Thyroid gland (tissue), 4 donors: Measurements from ENCODE around the gene UBE2O. TPM values are rescaled to one million over a fixed set of nuclear protein-coding genes. Genes with fewer than 3 reads are reported as not detected.

Source experiments
- DNase-seq, 2 donors: peaks; one replicate each; pipeline ENCODE4 v3.0.0-alpha.2; 2019
- H3K27ac ChIP-seq, 3 donors: fragments of 200-600 bp; sonication (generic); 1 replicate in 2 of 3; 2 replicates in 1 of 3; pipeline ENCODE4 v1.5.1; 2016 to 2019; ENCODE audit warnings: mild to moderate bottlenecking in 1 of 3, moderate library complexity in 1 of 3
- H3K27me3 ChIP-seq: fragments of 200-600 bp; sonication (generic); one replicate; pipeline ENCODE4 v1.5.1; 2019
- H3K36me3 ChIP-seq, 2 donors: fragments of 200-600 bp; sonication (generic); one replicate each; pipeline ENCODE4 v1.5.1; 2016 to 2019
- H3K4me1 ChIP-seq, 2 donors: fragments of 200-600 bp; sonication (generic); one replicate each; pipeline ENCODE4 v1.5.1; 2017 to 2019
- H3K4me3 ChIP-seq, 3 donors: fragments of 200-600 bp; sonication (generic); replicated peaks in 1 of 3; 1 replicate in 2 of 3; 2 replicates in 1 of 3; pipeline ENCODE4 v1.5.1; 2016; ENCODE audit warnings: mild to moderate bottlenecking in 1 of 3
- H3K9me3 ChIP-seq: fragments of 200-600 bp; sonication (generic); one replicate; pipeline ENCODE4 v1.5.1; 2017
- POLR2A ChIP-seq, 2 donors: fragments of 450-650 bp; IDR thresholded peaks; one replicate each; pipeline ENCODE4 v1.6.1; 2017; ENCODE audit warnings: antibody characterized with exemption in 2 of 2, mild to moderate bottlenecking in 2 of 2, moderate library complexity in 1 of 2
- WGBS, 2 donors: methylation state at CpG; one replicate each; pipeline ENCODE4 v1.1.5; 2017; 5-methylcytosine and 5-hydroxymethylcytosine counted together
- intact Hi-C: fragments of 100-400 bp; cut with DNase I; formaldehyde crosslinking; loops from one replicate; pipeline ENCODE4 v1.15.1; 2023
- total RNA-seq, 4 donors: library from RNA; depleted of rRNA; stranded (reverse); fragments of >200 nt; gene quantifications; one replicate each; pipeline ENCODE4 v1.2.3, GENCODE V29; 2016
- TF ChIP-seq, protein P1 (sequence below), 6 experiments: fragments of 200-600 bp in 3 of 6; fragments of 450-650 bp in 3 of 6; sonication (generic) in 3 of 6; IDR thresholded peaks; one replicate each; pipeline ENCODE4 v1.5.1; 2016 to 2019; ENCODE audit warnings: antibody characterized with exemption in 6 of 6, mild to moderate bottlenecking in 2 of 6, inconsistent platforms in 1 of 6, moderate library complexity in 1 of 6

UBE2O gene
- total RNA-seq, 4 donors from 2014 or later: 26.3 to 47.9 (median 37.3) TPM

GRCh38 chr17:76384222-76384986 lies 68.5 kb downstream of the UBE2O start, which contains the start of gene SPHK1:
SPHK1 (plus strand) TSS chr17:76384609; CDS start chr17:76385645, 1,036 bp downstream.
- Histone ChIP-seq H3K4me1 (peaks cover 18 to 27% of the 10 kb centered on the region in 2 donors), H3K4me3 (peak within 1 kb of the TSS; percentile 31 to 62 (median 50)), H3K9me3 (no peaks in the 10 kb centered on the region), H3K27me3 (no peaks in the 10 kb centered on the region), H3K36me3 (no peaks in the 10 kb centered on the region), H3K27ac (peak within 1 kb of the TSS; percentile 33 to 88 (median 73))
- peak; percentile 69 to 72 for DNase-seq
- intact Hi-C loops: no loop called here
- TF ChIP-seq, protein P1, sequence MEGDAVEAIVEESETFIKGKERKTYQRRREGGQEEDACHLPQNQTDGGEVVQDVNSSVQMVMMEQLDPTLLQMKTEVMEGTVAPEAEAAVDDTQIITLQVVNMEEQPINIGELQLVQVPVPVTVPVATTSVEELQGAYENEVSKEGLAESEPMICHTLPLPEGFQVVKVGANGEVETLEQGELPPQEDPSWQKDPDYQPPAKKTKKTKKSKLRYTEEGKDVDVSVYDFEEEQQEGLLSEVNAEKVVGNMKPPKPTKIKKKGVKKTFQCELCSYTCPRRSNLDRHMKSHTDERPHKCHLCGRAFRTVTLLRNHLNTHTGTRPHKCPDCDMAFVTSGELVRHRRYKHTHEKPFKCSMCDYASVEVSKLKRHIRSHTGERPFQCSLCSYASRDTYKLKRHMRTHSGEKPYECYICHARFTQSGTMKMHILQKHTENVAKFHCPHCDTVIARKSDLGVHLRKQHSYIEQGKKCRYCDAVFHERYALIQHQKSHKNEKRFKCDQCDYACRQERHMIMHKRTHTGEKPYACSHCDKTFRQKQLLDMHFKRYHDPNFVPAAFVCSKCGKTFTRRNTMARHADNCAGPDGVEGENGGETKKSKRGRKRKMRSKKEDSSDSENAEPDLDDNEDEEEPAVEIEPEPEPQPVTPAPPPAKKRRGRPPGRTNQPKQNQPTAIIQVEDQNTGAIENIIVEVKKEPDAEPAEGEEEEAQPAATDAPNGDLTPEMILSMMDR (IDR thresholded peaks at IDR 0.05): no peak
- TF ChIP-seq POLR2A (IDR thresholded peaks at IDR 0.05): peak in 1 of 2 donors; percentile 65
- WGBS, 2 donors: 0 to 3% methylated on average over 8 of the region's 118 CpGs

- intact Hi-C loops: no loop called here
- Histone ChIP-seq H3K4me3 (peak overlapping the region; percentile 31 to 62 (median 50)), H3K27me3 (no peaks in the 10 kb centered on the region), H3K27ac (peak overlapping the region; percentile 33 to 88 (median 66)), H3K36me3 (no peaks in the 10 kb centered on the region), H3K4me1 (peaks cover 18 to 27% of the 10 kb centered on the region in 2 donors), H3K9me3 (no peaks in the 10 kb centered on the region)
- 2 to 3% methylated on average over 25 to 58 of the region's 65 CpGs for WGBS, 2 donors
- TF ChIP-seq, protein P1 (IDR thresholded peaks at IDR 0.05): peak in 4 of 6 experiments; percentile 3 to 36 (median 28)
- TF ChIP-seq POLR2A (IDR thresholded peaks at IDR 0.05): no peak
- DNase-seq: peak; percentile 40 to 44
Observed at GRCh38 chr17:76383546-76384221, 69.3 kb downstream of the UBE2O start.

DNA sequence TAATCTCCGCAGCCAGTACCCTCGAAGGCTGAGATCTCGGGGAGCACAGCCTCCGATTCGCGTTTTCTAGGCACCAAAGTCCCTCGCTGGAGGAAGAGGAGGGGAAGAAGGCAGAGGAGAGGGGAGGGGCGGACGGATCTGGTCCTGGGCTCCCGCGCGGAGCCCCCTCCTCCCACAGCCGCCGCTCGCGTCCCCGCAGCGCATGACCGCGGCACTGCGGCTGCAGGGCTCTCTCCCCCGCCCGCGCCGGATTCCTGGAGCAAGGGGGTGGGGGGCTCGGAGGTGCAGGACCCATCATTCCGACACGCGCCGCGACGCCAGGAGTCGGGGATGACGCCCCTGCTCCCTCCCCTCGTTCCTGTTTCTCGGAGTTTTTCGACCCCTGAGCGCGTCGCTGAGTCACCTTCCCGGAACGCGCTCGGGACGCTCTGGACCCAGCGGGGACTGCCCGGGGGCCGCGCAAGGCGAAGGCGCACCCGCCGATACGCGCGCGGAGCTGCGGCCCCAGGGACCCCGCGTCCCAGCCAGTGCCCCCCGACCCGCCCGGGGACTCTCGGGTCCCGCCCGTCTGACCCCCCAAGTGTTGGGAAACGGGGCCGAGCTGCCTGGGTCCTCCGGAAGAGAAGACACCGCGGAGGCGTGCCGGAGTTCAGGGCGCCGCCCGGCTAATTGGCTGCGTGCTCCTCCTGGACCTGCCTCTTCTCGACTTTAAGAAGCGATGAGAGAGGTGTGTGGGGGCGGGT lies 70.0 kb downstream of the UBE2O start:
- no peak for TF ChIP-seq POLR2A (IDR thresholded peaks at IDR 0.05)
- TF ChIP-seq, protein P1 (IDR thresholded peaks at IDR 0.05): no peak
- peak; percentile 52 to 54 for DNase-seq
- H3K4me3 ChIP-seq: peak overlapping the region; percentile 31 to 62 (median 50)
- H3K4me1 ChIP-seq: peaks cover 18 to 27% of the 10 kb centered on the region in 2 donors
- H3K36me3 ChIP-seq: no peaks in the 10 kb centered on the region
- no peaks in the 10 kb centered on the region for H3K27me3 ChIP-seq
- peak overlapping the region; percentile 33 to 88 (median 66) for H3K27ac ChIP-seq
- intact Hi-C loops: no loop called here
- H3K9me3 ChIP-seq: no peaks in the 10 kb centered on the region
- WGBS, 2 donors: 3% methylated on average over 7 of the region's 80 CpGs

- no peaks in the 10 kb centered on the region for H3K9me3 ChIP-seq
- peak overlapping the region in 2 of 3 donors; percentile 44 to 50 for H3K4me3 ChIP-seq
- no peaks in the 10 kb centered on the region for H3K36me3 ChIP-seq
- H3K27ac ChIP-seq: peak overlapping the region in 2 of 3 donors; percentile 66 to 88
- TF ChIP-seq, protein P1 (IDR thresholded peaks at IDR 0.05): no peak
- 37 to 44% methylated on average over 9 to 14 of the region's 21 CpGs for WGBS, 2 donors
- intact Hi-C loops: no loop called here
- H3K27me3 ChIP-seq: no peaks in the 10 kb centered on the region
- peaks cover 18 to 27% of the 10 kb centered on the region in 2 donors for H3K4me1 ChIP-seq
- peak in 1 of 2 donors; percentile 29 for DNase-seq
Observed at GRCh38 chr17:76382351-76382802, 70.6 kb downstream of the UBE2O start.
